Activated CD8-positive, alpha-beta memory T cell treated with anti-CD3 and anti-CD28 coated beads for 36 hours (primary cell): Measurements from ENCODE around the gene MGMT. TPM values are rescaled to one million over a fixed set of nuclear protein-coding genes. Genes with fewer than 3 reads are reported as not detected.

Experiments used
- CTCF ChIA-PET: fragments of 350-600 bp; sonication (Branson Sonifier 250); formaldehyde crosslinking; loops from one replicate; lab custom pipeline; 2021; ENCODE audit warnings: antibody characterized with exemption; lab: Charles Lee
- POLR2A ChIA-PET: fragments of 350-600 bp; sonication (Branson Sonifier 250); formaldehyde crosslinking; loops from one replicate; lab custom pipeline; 2021; ENCODE audit warnings: antibody characterized with exemption; lab: Charles Lee
- total RNA-seq, 2 experiments: library from RNA; stranded (reverse); gene quantifications; one replicate each; pipeline ENCODE4 v1.2.3, GENCODE V29; 2021

MGMT gene
- total RNA-seq, 2 experiments from 2014 or later: 21.0 to 22.0 TPM

DNA sequence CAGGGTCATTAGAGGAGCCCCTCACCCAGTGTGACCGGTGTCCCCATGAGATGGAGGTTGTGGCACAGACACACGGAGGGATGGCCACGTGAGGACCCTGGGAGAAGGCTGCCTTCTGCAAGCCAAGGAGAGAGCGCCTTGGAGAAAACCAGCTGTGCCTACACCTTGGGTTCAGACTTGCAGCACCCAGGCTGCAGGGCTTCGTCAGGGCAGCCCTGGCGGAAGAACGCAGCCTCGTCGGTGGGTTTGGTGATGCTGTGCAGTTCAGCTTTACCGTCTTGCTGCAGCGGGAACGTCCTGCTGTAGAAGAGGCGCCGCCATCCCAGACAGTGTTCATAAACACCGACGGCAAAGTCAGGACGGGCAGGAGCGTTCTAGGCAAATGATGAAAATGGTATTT lies 89.3 kb downstream of the MGMT start:
- CTCF ChIA-PET: no interaction called here

DNA sequence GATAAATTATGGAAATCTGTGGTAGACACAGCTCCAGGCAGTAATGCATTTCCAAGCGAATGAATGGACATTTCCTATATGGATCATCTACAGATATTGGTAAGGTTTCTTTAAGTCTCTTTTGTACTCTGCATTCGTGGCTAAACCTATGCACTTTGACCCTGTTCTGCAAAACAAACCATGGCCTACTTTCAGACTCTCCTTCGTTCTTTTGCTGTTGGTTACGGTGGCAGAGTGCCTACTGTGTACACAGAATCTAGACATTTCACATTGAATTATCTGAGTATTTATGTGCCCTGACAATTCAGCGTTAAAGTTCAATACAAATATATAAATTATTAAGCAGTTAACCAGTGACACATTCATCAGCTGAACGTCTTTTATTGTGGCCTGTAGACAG lies 93.3 kb downstream of the MGMT start:
- CTCF ChIA-PET: no interaction called here

More for the DNA sequence above, 89.3 kb downstream of the MGMT start:
- POLR2A ChIA-PET: no interaction called here

DNA sequence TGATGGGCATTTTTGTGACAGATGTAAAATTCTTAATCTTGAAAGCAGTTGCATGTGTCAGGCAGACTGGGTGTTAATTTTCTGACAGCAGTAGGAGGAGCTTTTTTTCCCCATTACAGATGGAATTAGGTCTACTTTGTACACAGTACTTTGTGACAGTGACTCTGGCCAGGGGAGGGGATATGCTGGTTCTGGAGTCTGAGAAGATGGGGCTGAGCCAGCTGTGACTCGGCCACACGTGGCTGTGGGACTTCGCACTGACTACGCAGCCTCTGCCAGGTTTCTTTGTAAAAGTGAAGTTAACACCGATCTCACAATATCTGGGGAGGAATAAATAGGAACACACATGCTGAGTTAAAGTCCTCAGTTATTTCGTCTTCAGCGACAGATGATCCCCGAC lies 95.4 kb downstream of the MGMT start:
- ChIA-PET CTCF (no interaction called here), POLR2A (no interaction called here)

More for the DNA sequence above, 93.3 kb downstream of the MGMT start:
- POLR2A ChIA-PET: no interaction called here

DNA sequence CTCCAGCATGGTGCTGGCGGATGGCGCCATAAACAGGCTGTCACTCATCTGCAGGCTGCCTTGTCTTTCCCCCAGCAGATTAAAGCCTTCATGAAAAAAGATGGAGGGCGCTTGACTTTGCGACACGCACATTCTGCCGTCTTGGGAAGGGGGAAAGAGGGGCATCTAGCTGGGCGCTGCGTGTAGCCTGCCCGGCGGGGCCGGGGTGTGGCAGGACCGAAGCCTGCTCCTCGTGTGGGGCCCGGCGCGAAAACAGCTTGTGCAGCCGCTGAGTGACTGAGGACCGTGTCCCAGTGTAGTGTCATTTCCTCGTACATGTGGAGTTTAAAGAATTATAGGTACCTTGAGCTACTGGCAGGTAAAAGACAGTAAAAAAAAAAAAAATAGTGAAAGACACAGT lies 97.9 kb downstream of the MGMT start:
- ChIA-PET CTCF (no interaction called here), POLR2A (no interaction called here)

DNA sequence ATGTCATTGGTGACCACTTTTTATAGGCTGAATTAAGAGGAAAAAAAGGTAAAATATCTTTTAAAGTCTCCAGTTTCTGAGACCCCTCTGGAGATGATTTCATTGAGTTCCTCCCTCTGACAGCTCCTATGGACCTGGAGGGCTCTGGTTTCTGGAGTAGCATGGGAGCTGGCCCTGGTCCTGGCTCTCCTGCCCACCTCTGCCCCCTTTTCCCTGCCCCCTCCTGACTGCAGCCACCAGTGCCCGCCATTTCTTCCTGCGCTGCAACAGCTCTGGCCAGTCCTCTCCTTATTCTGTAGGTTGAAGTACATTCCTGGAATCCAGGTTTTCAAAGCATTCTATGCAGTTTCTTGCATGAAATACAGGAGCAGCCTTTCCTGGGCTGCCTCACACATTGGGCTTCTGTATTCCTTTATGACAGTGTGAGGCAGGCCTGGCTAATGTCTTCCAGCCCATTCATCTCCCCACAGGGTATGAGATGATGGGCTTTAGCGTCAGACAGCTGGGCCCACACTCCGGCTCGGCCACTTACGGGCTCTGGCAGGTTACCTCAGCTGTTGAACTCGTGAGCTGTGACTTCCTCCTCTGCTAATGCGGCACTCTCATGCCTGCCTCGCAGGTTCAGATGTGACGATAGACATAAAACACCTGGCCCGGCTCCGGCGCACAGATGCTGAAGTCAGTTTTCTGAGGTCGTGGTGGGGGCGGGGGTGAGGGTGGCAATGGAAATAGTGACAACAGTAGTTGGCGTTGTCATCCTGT lies 101.7 kb downstream of the MGMT start:
- ChIA-PET CTCF (no interaction called here), POLR2A (no interaction called here)

DNA sequence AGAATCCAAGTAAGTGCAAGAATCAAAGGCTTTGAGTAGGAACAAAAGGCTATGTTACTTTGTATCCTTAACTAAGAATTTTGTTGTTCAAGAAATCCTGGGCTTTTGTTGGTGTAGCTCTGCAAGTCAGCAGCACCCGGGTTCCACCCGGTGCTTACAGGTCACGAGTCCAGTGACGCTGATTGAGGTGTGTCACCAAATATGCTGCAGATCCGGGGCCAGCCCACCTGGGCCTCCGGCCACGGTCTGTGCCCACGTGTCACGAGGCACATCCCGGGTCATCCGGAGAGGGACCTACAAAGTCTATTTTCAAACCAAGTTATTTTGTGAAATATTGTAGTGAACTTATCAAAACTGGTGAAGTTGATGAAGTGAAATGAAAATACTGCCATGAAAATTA lies 103.1 kb downstream of the MGMT start:
- POLR2A ChIA-PET: no interaction called here
- CTCF ChIA-PET: no interaction called here

DNA sequence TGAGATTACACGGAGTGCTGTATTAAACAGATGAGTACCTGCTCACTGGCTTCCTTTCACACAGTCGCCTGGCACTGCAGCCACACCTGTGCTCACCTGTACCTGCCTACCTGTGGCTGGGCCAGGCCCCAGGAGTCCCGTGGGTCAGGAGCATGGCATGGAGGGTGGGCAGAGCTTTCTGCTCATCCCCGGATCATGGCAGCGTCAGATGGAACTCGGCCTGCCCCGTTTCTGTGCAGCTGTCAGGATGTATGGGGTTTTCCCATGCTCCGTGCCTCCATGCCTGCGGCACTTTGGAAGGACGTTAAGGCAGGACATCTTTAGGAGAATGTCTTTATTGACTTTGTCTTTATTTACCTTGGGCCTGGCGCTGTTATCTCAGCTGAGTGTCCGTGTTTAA lies 112.2 kb downstream of the MGMT start:
- ChIA-PET POLR2A (no interaction called here), CTCF (no interaction called here)

DNA sequence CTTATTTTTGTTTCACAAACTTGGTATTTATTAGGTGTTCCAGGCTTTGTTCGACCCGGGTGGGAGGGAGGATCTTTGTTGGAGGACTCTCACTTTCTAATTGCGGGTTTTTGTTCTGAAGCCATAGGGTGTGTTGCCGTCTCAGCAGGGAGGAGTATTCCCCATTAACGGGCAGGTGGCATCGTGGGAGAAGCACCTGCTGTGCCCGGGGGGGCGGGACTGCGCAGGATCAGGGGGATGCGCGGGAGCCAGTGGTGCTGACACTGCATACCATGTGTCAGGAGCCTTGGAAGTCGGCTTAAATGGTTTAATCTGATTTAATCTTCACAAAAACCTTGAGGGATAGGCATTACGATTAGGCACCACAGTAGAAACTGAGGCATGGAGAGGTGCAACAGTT lies 113.0 kb downstream of the MGMT start:
- ChIA-PET CTCF (no interaction called here), POLR2A (no interaction called here)

DNA sequence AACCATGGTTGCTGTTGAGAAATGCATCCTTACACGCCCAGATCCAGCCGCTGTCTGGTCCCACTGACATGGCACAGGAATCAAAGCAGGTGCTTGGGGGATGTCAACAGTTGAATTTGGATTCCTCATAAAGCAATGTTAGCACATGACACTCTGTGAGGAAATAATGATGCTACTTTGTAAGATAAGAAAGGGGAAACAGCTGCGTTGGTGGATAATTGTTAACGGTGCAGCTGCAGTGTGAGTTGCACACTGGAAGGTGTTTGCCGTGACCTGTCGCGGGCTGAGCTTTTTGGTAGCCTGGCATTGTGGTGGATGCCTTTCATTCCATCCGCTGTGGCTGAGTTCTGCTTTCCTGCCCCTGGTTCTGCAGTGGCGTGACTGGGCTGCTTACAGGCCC lies 113.9 kb downstream of the MGMT start:
- POLR2A ChIA-PET: no interaction called here
- CTCF ChIA-PET: no interaction called here

DNA sequence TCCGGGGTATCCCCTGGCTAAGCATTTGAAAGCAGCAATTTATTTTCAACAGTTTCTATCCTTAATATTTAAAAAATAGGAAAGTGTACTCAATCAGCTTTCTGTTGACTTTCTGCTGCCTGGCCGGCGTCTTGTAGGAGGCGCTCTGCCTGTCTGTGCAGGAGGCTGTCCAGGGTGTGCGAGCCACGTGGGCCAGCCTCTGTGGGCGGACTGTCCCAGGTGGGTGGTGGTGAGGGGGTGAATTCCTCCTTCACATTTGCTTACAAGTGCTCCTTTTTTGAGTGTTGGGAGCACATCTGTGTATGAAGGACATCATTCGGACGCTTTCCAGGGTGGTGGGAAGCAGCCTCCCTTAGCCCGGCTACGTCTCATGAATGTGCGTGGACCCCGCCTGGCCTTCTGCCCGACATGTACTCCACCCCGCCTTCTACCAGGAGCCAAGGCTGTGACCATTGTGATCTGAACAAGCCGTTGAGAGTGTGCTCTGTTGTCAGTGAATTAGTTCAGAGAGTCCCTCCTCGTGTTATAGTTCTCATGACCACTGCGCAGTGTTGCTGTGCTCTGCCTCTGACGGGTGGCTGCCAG lies 114.9 kb downstream of the MGMT start:
- ChIA-PET POLR2A (no interaction called here), CTCF (no interaction called here)

DNA sequence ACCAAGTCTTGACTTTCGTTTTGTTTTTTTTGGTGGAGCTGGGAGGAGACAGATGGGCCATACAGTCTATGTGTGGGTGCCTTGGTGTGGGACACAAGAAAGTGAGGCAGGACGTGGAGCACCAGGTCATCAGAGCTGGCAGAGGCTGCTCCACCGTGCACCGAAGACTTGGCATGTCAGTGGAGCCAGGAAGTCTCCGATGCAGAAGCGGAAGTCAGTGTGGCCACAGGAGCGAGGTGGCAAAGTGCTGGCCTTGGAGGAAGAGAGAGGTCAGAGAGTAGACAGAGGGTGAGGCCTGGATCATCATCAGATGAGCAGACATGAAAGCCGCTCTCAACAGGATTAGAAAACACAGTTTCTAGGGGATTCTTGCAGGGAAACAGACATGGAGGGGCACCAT lies 116.8 kb downstream of the MGMT start:
- CTCF ChIA-PET: no interaction called here
- POLR2A ChIA-PET: no interaction called here

DNA sequence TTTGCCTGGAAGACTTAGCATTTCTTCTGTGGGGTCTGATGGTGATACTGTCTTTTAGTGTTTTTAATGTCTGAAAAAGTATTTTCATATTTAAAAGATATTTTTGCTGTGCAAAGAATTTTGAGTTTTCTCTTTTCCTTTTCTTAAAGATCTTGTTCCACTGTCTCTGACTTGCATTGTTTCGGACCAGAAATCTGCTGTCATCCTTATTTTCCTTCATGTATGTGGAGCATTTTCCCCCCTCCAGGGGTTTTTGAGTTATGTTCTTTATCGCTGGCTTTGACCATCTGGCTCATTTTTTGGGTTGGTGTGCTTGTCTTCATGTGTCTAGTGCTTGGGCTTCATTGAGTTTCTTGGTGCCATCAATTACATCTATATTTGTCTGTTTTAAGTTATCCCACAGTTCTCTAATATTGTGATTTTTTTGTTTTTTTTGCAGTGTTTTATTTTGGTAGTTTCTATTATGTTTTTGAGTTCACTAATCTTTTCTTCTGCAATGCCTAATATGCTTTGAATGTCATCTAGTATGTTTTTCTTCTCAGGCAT lies 119.9 kb downstream of the MGMT start:
- POLR2A ChIA-PET: no interaction called here

DNA sequence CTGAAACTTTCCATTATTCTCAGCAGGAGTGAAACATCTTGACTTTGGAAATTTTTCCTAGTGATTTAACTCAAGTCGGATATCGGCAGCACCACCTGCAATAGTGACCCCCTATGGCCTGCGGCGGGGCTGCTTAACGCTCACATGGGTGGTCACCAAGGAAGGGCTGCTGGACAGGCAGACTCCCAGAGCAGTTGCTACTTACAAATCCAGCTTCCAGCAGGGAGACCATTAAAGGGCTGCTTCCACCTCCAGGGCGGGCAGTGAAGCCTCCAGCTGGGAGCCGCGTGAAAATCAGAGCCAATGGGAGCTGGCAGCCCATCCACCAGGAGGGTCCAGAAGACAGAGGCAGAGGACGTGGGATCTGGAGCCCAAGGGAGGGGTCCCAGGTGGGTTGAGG lies 122.5 kb downstream of the MGMT start:
- ChIA-PET CTCF (no interaction called here), POLR2A (no interaction called here)

More for the DNA sequence above, 119.9 kb downstream of the MGMT start:
- CTCF ChIA-PET: no interaction called here

DNA sequence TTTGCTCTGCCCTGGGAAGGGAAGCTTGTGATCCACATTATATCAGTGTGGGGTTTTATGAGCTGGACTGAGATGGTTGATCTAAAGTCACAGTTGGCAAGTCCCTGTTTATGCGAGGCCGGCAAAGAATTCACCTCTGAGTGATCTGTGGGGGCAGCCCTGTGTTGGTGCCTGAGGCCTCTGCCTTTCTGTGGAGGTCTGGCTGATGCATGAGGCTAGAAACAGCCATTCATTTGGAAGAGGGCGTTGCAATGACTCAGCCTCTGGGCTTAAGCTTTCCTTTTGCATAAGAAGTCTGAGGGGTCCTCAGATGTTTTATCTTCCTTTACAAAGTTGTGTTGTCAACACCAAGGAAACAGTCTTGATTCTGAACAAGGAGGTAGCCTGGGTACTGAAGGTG lies 126.9 kb downstream of the MGMT start:
- POLR2A ChIA-PET: no interaction called here
- CTCF ChIA-PET: no interaction called here

DNA sequence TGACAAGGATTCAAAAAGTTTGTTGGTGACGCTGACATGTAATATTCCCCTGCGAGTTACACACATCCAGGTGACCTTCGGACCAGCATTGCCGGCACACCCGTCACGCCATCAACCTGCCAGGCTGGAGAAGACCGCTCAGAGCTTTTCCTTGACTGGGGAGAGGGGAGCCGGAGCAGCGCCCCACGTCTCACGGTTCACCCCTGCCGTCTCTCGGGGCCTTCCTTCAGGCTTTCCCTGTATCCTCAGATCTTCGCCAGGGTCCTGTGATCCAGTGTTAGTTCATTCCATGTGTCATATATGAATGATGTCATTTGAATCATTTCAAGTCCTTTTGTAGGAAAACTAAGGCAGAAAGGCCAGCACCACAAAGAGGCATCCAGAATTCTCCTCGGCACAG lies 127.8 kb downstream of the MGMT start:
- ChIA-PET CTCF (no interaction called here), POLR2A (no interaction called here)

DNA sequence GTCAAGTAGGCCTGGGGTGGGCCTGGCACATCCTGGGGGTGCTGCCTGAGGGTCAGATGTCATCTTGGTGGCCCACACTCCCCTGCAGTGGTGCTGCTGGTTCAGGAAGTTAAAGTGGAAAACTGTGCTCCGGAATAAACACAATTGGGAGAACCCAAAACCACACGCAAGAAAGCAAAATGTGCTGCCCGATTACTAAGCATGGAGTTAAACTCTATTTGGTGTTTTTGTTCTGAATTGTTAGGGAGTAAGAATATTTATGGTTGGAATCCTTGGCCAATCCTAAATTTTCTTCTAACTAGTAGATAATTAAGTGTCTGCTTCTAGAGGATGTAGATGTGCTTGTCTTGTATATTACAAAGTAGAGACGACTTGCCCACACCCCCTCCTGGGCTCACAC lies 131.4 kb downstream of the MGMT start:
- CTCF ChIA-PET: no interaction called here
- POLR2A ChIA-PET: no interaction called here

DNA sequence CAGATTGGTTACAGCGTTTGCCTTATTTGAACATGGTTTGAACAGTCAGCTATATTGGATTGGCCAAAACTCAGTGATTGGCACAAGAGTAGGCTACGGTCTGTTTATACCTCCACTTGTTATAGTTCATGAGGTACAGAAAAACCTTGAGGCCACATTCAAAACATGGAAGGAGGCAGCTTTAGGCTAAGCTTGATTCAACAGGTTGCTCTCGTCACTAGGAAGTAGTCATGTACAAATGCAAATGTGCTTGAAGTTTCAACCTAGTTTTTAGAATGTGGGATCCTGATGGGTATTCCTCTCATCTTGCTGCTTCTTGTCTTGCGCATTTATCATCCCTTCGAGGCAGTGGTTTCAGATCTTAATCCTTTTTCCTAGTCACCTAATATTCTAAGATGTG lies 132.1 kb downstream of the MGMT start:
- CTCF ChIA-PET: no interaction called here
- POLR2A ChIA-PET: no interaction called here

DNA sequence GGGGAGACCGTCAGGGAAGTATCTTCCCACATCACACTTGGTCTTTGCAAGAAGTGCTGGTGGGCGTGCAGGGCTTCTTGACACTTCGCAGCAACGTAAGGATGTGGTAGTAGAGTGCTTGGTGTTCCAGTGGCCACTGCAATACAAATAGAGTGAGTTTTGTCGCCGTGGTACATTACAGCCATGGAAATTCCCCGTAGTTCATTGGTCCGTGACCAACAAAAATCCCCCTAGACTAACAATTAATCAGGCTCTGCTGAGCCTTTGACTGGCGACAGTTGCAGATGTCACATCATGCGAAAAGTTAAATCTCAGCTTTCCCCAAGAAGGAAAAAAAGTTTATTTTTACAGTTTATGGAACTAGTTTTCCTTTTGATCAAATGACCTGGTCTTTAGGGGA lies 134.7 kb downstream of the MGMT start:
- CTCF ChIA-PET: no interaction called here

DNA sequence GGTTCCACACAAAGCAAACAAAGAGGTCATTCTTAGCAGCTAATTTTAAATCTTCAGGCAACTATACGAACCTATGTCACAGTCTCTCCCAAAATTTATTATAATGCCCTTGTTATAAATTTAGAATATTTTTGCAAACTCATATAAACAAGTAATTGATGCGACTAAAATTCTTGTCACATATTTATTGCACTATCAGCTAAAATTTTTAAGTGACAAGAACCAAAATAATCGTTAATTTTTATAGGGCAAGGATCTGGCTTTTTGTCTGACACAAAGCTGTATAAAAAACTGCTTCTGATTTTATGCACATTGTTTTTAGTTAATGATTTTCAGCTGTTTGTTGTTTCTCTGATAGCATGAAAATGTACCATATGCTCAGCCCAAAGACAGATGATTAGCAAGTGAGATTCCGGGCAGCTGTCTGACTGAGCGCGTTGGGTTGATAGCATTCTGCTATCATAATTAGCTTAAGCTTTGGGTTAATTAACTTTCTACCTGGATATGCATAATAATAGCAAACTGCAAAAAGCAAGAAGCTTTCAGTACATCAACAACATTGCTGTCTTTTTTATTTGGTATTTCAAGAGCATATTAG lies 136.0 kb downstream of the MGMT start:
- CTCF ChIA-PET: no interaction called here
- POLR2A ChIA-PET: interaction anchor here (0.6 kb wide), 1 partner anchor 182 kb away, joined by 3 read pairs; no protein-coding TSS in a partner anchor

More for the DNA sequence above, 134.7 kb downstream of the MGMT start:
- POLR2A ChIA-PET: no interaction called here

DNA sequence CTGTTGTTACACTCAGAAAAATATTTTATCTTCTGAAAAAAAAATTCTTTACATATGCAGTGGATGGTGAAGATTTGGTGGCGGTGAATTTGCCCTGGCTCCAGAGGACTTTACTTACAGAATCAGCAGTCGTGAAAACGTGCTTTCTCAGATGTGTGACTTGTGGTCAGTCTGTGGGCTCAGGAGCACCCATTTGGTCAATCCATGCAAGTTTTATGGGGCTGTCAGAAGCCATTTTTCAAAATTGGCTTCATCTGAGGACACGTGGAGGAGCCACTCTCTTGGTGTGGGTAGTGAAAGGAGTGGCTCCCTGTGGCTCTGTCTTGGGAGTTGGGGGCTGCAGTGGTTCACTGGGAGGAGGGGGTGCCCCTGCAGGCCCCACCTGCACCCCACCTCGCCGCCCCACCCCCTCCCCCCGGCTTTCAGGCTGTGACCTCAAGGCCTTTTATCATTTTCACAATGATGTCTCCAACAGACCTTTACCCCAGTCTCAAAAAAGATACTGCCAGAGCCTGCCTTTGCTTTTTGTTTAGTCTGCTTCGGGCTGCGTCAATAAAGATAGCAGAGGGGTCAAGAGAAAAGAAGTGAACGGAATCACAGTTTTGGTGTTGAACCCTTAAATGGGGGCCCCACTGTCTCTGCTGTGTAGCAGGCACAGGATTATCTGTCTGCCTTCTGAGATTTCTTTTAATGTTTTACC lies 137.4 kb downstream of the MGMT start:
- POLR2A ChIA-PET: no interaction called here
- CTCF ChIA-PET: no interaction called here
